Vagina (tissue), 2 donors: ENCODE results near the gene STARD7. TPM values are rescaled to one million over a fixed set of nuclear protein-coding genes. Genes with fewer than 3 reads are reported as not detected.

Experiments used
- DNase-seq, 2 donors: peaks; one replicate each; pipeline ENCODE4 v3.0.0-alpha.2; 2017; ENCODE audit errors: extremely low spot score in 2 of 2
- H3K27ac ChIP-seq: fragments of 200-600 bp; sonication (generic); one replicate; pipeline ENCODE4 v1.5.1; 2019
- H3K27me3 ChIP-seq: fragments of 200-600 bp; sonication (generic); one replicate; pipeline ENCODE4 v1.5.1; 2019
- H3K36me3 ChIP-seq, 2 donors: fragments of 200-600 bp; sonication (generic); one replicate each; pipeline ENCODE4 v1.5.1; 2017 to 2019
- H3K4me1 ChIP-seq: fragments of 200-600 bp; sonication (generic); one replicate; pipeline ENCODE4 v1.5.1; 2019
- H3K4me3 ChIP-seq, 2 donors: fragments of 200-600 bp; sonication (generic); 1 replicate in 1 of 2; 2 replicates in 1 of 2; pipeline ENCODE4 v1.5.1; 2016 to 2019
- H3K9me3 ChIP-seq: fragments of 200-600 bp; sonication (generic); one replicate; pipeline ENCODE4 v1.5.1; 2019
- CTCF ChIP-seq, 3 experiments: fragments of 450-650 bp in 2 of 3; fragments of 200-600 bp in 1 of 3; sonication (generic) in 1 of 3; IDR thresholded peaks; one replicate each; pipeline ENCODE4 v1.5.1; 2017 to 2019; ENCODE audit warnings: antibody characterized with exemption in 3 of 3, mild to moderate bottlenecking in 2 of 3, moderate library complexity in 2 of 3
- POLR2A ChIP-seq, 2 donors: fragments of 450-650 bp; IDR thresholded peaks; one replicate each; pipeline ENCODE4 v1.6.1; 2017; ENCODE audit warnings: antibody characterized with exemption in 2 of 2, mild to moderate bottlenecking in 2 of 2, moderate library complexity in 2 of 2
- POLR2AphosphoS5 ChIP-seq, 2 donors: sonication (generic); formaldehyde crosslinking; IDR thresholded peaks; one replicate each; pipeline ENCODE4 v1.9.0; 2017; ENCODE audit warnings: antibody characterized with exemption in 2 of 2, mild to moderate bottlenecking in 2 of 2, low read depth in 1 of 2; ENCODE audit not compliant: insufficient read depth in 1 of 2
- intact Hi-C: fragments of 100-400 bp; cut with DNase I; formaldehyde crosslinking; loops from one replicate; pipeline ENCODE4 v1.15.1; 2023
- total RNA-seq: library from RNA; depleted of rRNA; stranded (reverse); fragments of >200 nt; gene quantifications from one replicate; pipeline ENCODE4 v1.2.3, GENCODE V29; 2016

STARD7 gene
- total RNA-seq, 1 donor from 2014 or later, result 69.5 TPM

DNA sequence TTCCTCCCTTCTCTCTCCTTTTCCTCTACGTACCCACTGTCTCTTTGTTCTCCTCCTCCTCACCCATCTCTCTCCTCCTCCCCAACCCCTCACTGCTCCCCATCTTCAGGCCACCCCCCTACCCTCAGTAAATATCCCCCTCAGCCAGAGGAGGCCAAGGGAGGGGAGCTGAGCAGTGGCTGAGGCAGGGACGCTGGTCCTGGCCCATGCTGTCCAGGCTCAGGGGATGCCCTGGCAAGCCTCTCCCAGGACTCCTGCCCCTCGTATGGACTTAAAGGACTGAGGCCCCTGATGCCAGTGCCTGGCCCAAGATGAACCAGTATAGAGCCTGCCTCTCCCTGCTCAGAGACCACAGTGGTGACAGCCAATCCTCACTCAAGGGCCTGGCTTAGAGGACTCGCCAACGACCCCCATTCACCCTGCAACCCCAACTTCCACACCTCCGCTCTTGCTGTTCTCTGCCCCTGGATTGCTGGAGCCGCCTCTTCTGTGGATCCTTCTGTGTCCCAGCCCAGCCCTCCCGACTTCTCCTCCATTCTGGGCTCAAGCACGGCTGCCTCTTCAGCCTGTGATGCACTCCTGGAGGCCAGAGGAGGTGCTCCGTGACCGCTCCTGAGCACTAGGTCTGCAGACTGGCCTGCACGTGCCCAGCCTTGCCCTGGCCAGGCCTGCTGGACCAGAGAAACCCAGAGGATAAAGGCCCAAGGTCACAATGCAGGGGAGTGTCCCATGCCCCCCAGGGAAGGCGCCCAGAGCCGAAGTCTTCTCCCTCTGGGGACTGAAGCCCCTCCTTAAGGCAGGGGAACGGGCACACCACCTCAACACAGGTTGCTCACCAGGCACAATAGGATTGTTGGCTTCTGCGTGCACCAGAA lies 53.9 kb downstream of the STARD7 start:
- Histone ChIP-seq H3K9me3 (no peaks in the 10 kb centered on the region), H3K27me3 (no peaks in the 10 kb centered on the region), H3K4me1 (no peaks in the 10 kb centered on the region), H3K27ac (no peak overlapping the region), H3K36me3 (no peaks in the 10 kb centered on the region), H3K4me3 (no peak overlapping the region)
- DNase-seq, result no peak
- intact Hi-C loops, result no loop called here
- TF ChIP-seq POLR2AphosphoS5 (IDR thresholded peaks at IDR 0.05; ENCODE audit: insufficient read depth in 1 of 2, low read depth in 1 of 2) (no peak), CTCF (IDR thresholded peaks at IDR 0.05) (no peak), POLR2A (IDR thresholded peaks at IDR 0.05) (no peak)

DNA sequence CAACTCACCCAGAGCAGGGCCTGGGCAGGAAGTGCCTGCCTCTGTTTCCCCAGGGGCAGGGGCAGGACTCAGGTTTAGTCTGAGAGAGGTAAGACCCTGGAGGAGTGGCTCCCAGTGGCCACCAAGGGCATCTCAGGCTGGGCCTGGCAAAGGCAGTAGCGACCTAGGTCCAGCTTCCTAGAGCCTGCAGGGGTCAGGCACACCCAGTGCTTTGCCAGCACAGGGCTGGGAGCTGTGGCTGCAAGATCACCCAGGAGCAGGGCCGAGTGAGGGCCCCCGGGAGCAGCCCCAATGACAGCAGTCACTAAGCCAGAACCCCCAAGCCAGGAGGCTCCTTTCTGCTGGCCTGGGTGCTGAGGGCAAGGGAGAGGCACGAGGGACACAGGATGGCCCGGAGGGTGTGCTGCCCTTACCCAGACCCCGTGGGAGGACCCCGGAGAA lies 54.6 kb downstream of the STARD7 start:
- H3K27me3 ChIP-seq, result no peaks in the 10 kb centered on the region
- no peak overlapping the region for H3K27ac ChIP-seq
- H3K36me3 ChIP-seq, result no peaks in the 10 kb centered on the region
- DNase-seq, result no peak
- H3K9me3 ChIP-seq, result no peaks in the 10 kb centered on the region
- intact Hi-C loops, result no loop called here
- no peak overlapping the region for H3K4me3 ChIP-seq
- no peak for TF ChIP-seq POLR2A (IDR thresholded peaks at IDR 0.05)
- no peak for TF ChIP-seq POLR2AphosphoS5 (IDR thresholded peaks at IDR 0.05; ENCODE audit: insufficient read depth in 1 of 2, low read depth in 1 of 2)
- no peak for TF ChIP-seq CTCF (IDR thresholded peaks at IDR 0.05)
- H3K4me1 ChIP-seq, result no peaks in the 10 kb centered on the region

DNA sequence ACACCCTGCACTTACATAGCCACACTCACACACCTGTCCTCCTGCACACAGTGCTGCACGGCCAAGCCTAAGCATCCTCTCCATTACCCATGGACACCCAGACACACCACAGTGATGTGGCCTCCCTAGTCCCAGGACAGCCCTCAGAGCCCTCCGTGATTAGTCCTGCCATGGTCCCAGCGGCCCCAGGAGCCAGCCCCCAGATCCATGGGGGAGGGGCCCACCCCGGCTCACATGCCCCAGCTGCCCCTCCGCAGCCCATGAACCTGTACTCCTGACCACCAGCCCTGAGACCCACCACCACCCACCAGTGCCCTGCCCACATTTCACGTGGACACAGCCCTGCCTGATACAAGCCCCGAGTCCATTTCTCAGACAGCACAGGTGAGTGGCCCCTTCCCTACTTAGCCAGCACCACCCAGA lies 55.3 kb downstream of the STARD7 start:
- Histone ChIP-seq H3K9me3 (no peaks in the 10 kb centered on the region), H3K4me1 (no peaks in the 10 kb centered on the region), H3K36me3 (no peaks in the 10 kb centered on the region), H3K4me3 (no peak overlapping the region), H3K27ac (no peak overlapping the region), H3K27me3 (no peaks in the 10 kb centered on the region)
- intact Hi-C loops, result no loop called here
- TF ChIP-seq POLR2A (IDR thresholded peaks at IDR 0.05), result no peak
- TF ChIP-seq CTCF (IDR thresholded peaks at IDR 0.05), result no peak
- no peak for TF ChIP-seq POLR2AphosphoS5 (IDR thresholded peaks at IDR 0.05; ENCODE audit: insufficient read depth in 1 of 2, low read depth in 1 of 2)
- no peak for DNase-seq

DNA sequence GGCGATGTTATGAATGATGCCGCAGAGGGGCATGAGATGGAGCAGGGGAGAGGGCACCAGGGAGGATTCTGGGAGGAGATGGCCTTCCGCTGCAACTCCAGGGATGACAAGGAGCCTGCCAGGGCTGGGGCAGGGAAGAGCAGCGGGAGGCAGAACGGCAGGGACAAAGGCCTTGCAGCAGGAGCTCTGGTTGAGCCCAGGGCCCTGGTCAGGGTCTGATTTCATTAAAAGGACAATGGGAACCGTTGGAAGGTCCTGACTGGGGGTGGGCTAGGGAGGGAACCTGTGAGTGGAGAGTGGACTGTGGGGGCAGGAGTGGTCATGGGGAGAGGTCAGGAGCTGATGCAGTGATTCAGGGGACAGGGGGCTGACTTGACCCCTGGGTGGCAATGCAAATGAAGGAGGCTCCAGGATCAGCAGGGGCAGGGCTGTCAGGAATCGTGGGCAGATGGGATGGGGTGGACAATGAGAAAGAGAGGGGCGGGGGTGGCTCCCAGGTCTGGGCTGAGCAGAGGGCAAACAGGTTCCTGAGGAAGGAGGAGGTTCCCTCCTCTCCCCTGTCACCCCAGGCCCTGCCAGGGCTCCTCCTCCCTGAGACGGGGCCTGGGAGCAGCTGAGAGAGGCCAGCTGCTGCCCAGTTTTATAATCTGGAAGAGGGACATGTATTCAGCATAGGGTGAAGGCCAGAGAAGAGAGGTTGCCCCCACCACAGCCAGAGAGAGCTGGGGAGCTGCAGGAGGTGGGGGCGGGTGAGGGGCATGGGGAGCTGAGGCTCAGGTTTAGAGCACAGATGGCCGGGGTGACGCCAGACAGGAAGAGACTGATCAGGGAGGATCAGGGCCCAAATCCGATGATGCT lies 56.1 kb downstream of the STARD7 start:
- TF ChIP-seq POLR2A (IDR thresholded peaks at IDR 0.05), result no peak
- intact Hi-C loops, result no loop called here
- no peak overlapping the region for H3K4me3 ChIP-seq
- H3K36me3 ChIP-seq, result no peaks in the 10 kb centered on the region
- H3K4me1 ChIP-seq, result no peaks in the 10 kb centered on the region
- no peak for DNase-seq
- no peaks in the 10 kb centered on the region for H3K27me3 ChIP-seq
- H3K9me3 ChIP-seq, result no peaks in the 10 kb centered on the region
- no peak overlapping the region for H3K27ac ChIP-seq

DNA sequence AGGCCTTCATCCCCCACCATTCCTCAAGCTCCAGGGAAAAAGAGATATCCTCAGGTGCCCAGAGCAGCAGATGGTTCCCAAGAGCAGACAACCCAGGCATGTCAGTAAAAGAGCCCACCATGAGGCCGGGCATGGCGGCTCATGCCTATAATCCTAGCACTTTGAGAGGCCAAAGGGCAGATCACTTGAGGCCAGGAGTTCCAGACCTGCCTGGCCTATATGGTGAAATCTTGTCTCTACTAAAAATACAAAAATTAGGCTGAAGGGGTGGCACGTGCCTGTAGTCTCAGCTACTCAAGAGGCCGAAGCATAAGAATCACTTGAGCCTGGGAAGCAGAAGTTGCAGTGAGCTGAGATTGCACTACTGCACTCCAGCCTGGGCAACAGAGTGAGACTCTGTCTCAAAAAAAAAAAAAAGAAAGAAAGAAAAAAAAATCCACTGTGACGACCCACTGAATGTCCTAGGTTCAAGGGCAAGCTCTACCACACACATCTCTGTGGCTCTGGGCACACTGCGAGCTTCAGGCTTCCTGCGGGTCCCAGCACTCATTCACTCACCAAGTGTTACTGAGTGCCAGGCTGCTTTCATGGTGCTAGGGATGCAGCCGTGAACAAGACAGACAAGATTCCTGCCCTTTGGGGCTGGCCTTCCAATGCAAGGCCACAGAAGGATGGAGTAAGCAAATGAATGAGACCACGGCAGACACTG lies 56.9 kb downstream of the STARD7 start:
- Histone ChIP-seq H3K36me3 (no peaks in the 10 kb centered on the region), H3K4me3 (no peak overlapping the region), H3K4me1 (no peaks in the 10 kb centered on the region), H3K9me3 (no peaks in the 10 kb centered on the region), H3K27me3 (no peaks in the 10 kb centered on the region), H3K27ac (no peak overlapping the region)
- intact Hi-C loops, result no loop called here
- no peak for TF ChIP-seq CTCF (IDR thresholded peaks at IDR 0.05)
- no peak for TF ChIP-seq POLR2A (IDR thresholded peaks at IDR 0.05)
- TF ChIP-seq POLR2AphosphoS5 (IDR thresholded peaks at IDR 0.05; ENCODE audit: insufficient read depth in 1 of 2, low read depth in 1 of 2), result no peak
- DNase-seq, result no peak
